Renal cortex interstitium (tissue), 11 donors: ENCODE results near the gene ENGASE. TPM values are rescaled to one million over a fixed set of nuclear protein-coding genes. Genes with fewer than 3 reads are reported as not detected.

Source experiments
- DNase-seq, 11 donors: peaks; one replicate each; pipeline ENCODE4 v3.0.0-alpha.2; 2013; ENCODE audit warnings: low read depth in 9 of 11, low spot score in 4 of 11; ENCODE audit errors: extremely low read depth in 1 of 11
- polyA plus RNA-seq, 3 donors: library from polyadenylated mRNA; unstranded; fragments of 120-200 nt; gene quantifications; one replicate each; pipeline ENCODE4 v1.2.1, GENCODE V29; 2013; ENCODE audit not compliant: insufficient read length in 3 of 3

ENGASE gene
- polyA plus RNA-seq, 3 donors = 14.6 to 29.0 (median 22.4) TPM

DNA sequence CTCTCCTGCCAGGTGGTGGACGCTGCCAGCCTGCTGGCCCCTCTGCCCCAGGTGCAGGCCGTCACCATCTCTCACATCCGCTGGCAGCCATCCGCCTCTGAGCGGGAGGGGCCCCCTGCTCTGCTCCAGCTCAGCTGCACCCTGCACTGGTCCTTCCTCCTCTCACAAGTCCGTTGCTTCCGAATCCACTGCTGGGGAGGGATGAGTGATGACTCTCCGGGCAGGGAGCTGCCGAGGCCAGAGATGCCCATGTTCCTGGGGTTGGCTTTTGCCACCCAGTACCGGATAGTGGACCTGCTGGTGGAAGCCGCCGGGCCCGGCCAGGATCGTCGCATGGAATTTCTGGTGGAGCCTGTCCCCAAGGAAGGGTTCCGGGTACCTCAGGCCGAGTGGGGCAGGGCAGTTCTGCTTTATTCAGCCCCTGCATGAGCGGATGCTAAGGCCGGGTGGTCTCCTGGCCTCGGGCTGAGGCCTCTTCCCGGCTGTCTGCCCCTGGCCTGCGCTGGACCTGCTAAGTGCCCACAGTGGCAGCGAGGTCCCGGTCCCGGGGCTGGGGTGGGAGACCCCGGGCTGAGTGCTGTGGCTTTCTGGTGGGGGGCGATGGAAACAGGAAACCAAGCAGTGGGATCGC is 11.4 kb downstream of the ENGASE start:
- DNase-seq = no peak

DNA sequence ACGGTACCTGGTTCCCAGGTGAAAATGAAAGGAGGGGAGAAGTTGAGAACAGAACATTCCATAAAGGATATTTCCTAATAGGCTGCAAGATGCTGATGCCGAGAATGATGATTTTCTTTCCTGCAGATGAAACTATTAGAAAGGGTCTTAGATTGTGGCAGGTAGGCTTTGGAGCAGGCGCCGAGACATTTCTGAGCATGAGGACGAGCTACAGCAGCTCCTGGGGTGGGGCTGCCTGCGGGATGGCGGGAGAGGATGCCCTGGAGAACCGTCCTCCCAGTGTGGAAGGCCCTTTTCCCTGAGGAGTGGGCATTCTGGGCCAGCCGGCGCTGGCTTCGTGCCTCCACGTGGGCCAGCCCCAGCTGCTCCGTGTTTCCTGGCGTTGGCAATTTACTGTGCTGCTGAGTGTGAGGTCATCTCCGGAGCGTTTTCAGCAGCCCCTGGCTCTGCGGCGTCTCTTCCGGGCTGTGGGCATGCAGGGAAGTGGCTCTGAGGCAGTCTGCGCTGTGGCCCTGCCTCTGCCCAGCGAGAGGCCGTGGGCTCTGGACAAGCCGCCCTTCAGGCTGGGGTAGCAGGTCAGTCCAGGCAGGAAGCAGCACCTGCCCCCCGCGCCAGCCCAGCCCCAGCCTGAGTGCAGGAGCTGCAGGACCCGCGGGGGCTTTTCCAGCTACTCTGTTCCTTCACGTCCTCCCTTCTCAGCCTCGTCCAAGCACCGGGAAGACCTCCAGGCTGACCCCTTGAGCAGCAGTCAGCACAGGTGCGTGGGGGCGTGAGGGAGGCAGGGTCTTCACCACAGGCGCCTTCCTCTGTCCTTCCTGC is 12.2 kb downstream of the ENGASE start:
- DNase-seq = no peak

DNA sequence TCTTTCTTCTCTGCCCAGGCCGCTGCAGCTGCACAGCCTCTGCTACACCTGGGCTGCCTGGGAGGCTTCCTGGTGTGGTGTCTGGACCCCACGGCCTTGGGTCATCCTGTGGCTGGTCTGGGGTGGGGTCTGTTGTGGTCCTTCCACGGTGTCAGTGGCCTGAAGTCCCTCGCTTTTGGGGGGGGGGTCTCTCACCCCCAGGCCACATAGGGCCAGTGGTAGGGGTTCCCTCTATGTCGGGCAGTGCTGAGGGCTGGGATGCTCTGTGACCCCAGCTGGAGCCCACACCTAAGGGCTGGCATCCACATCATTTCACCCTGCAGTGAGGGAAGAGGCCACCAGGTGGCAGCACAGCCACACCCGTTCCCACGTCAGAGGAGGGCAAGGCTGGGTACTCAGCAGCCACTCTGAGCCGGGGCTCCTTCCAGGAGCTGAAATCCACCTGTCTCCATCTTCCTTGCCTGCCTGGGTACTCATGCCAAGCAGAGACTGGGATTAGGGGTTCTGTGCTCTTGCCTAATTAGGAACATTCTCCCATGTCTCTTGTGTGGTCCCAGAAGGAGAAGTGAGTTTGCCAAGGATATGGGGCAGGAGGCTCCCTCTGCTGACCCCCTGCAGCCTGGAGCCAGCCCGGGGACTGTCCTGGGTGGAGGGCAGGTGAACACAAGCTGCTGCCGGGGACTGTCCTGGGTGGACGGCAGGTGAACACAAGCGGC is 13.0 kb downstream of the ENGASE start:
- peak in 8 of 11 donors; percentile 45 to 70 (median 62) for DNase-seq

DNA sequence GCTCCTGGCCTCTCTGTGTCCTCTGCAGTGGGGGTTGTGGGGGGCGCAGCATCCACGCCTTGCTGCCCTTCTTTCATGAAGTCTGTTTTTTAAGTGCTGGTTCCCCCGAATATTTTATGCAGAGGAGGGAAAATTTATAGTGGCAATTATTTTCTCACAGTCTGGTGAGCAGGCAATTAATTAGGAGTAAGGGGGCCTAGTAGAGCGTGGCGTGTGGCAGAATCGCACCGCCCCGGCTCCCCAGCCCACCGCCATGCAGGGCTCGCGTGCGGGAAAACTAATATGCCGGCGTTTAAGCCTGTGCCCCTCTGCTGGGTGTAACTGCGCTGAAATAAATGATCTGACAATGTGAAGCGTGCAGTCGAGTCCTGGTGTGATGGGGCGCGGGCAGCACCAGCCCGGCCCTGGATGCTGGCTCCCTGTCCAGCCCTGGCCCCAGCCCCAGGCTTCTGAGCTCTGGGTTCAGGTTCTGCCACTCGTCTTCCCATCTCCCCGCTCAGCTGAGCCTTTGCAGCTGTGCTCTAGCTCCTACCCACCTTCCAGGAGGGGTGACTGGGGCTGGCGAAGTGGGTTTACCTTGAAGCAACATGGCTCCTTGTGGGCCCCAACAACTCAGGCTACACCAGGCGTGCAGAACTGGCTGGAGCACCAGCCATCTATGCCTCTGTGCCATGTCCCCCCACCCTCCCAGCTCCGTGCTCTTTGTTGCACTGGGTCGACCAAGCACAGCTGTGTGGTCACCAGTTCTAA is 13.8 kb downstream of the ENGASE start:
- no peak for DNase-seq

DNA sequence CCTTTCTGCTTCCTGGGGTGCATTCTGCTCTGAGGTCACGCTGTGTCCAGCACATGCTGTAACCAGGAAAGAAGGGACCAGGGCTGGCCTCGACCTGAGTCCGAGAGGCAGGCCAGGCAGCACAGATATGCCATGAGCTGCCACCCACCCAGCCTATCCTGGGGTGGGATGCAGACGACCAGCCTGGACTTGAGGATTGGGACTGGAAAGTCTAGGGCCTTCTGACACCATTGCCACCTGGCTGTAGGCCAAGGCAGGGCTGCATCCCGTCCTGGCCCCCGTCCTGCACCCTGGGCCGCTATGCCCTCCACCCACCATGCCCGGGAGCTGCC is 14.3 kb downstream of the ENGASE start:
- no peak for DNase-seq

DNA sequence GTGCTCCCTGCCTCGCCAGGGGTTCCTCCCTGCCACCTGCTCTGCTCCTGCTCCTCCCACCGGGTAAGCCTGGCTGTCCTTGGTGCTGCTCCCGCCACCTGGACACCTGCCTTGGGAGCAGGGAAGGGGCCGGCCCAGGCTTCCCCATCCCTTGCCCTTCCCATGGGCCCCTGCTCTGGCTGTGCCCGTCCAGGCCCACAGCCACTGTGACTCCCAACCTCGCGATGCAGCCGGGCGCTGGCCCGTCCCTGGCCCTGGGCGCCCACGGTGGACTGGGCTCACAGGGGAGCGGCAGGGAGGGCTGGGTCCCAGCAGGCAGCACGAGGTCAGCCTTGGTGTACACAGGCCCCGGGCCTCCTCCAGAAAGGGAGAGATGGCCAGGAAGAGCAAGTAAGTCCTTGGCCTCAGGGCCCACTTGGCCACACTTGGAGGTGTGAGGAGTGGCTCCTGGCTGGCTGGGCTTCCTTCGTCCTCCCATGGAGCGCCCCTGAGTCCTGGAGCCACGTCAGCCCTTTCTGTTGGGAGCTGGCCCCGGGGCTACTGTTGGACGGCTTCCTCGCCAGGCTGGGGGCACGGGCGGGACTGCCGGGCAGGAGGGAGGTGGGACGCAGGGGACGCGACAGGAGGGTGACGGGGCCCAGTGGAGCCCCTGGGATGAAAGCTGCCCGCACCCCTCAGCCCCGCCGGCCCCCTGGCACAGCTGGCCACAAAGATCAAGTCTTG is 15.3 kb downstream of the ENGASE start:
- no peak for DNase-seq

DNA sequence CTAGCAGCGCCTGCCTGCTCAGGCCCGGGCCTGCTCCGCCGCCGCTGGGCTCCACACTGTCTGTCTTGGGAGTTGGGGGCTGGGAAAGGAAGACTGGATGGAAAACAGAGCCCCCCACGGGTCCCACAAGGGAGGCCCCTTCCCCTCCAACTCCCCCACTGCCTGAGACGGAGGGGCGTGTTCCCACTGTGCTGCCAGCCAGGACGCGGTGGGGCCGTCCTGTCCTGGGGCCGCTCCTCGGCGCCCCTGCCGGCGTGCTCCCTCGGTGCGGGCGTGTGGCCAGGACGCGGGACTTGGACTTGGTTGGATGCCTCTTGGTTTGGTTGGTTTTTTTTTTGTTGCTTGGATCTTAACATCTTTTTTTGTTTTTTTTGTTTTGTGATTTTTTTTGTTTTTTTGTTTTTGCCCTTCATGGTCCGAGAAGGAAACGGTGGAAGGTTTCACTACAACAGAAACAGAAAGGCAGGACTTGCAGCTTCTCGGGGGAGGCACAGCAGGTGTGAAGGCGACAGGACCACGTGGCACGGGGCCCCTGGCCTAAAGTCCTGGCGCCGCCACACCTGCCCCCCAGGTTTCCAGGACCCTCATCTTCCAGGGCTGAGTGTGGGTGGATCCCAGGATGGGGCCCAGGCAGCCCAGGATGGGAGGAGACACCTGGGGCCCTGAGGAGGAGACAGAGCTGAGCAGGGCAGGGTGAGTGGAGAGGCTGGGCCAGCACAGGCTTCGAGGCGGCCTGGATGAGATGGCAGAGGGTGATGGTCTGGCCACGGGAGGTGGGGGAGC is 16.0 kb downstream of the ENGASE start:
- peak in 2 of 11 donors; percentile 22 to 39 for DNase-seq

DNA sequence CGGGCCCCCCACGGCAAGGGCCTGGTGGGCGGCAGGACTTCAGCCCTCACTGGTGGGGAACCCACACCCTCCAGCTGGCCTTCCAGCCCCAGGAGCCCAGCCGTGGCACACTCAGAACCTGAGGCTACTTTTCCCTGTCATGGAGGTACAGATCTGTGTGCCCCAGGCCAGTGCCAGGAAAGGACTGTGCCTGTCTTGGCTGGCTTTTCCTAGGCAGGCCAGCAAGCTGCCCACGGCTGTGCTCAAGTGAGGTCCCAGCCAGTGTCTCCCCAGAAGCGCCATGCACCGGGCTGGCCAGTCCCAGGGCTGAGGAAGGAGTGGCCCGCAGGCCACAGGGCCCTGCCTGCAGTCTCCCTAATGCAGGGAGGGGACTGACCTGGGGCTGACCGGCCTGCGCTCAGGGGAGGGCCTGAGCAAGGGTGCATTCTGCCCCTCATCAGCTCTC is 16.6 kb downstream of the ENGASE start:
- DNase-seq = no peak

DNA sequence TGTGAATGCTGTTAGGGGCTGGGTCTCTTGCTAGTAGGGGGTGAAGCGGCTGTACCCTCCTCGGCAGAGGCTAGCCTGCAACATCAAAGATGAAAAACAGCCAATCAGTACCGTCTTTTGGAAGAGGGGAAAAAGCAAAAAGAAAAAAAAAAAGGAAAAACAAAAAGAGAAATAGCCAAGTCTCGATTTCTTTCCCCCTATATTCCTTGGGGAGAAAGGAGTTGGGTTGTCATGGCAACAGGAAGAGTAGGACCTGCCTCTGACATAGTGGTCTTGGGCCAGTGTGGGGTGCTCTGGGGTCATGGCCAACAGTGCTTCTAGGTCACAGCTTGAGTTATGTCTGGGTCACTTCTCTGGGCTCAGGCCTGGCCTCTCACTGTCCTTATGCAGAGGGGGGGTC is 17.9 kb downstream of the ENGASE start:
- no peak for DNase-seq

DNA sequence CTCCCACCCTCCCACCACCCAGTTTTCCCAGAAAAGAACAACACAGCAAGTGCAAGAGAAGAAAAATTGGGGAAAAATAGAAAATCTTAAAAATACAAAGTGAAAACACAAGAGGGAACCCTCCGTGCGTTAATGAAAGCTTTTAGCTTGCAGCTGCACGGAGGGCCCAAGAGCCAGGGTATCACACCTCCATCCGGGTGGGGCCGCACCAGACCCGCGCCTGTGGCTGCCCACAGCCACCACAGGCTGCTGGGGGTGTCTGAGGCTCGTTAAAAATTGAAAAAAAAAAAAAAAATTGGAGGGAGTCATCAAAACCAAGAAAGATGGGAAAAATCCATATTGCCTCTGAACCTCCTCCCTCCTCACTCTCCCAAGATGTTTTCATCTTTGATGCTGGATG is 18.6 kb downstream of the ENGASE start:
- no peak for DNase-seq

DNA sequence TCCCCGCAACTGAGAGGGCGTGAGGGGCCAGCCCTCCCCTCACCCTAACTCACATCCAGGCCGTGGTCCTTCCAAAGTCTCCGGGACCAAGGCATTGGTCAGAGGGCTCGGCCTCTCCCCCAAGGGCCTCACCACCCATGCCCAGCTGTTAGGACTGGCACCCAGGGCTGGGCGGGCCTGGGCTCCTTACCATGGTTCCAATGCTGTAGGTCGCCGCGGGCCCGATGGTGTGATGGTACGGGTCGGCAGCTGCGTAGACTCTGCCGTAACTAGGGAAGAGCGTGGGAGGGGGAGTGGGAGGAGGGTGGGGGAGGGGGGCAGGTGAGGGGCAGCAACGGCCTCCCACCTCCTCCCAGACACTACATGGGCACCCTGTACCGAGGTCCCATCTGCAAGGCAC is 19.6 kb downstream of the ENGASE start:
- DNase-seq = no peak

DNA sequence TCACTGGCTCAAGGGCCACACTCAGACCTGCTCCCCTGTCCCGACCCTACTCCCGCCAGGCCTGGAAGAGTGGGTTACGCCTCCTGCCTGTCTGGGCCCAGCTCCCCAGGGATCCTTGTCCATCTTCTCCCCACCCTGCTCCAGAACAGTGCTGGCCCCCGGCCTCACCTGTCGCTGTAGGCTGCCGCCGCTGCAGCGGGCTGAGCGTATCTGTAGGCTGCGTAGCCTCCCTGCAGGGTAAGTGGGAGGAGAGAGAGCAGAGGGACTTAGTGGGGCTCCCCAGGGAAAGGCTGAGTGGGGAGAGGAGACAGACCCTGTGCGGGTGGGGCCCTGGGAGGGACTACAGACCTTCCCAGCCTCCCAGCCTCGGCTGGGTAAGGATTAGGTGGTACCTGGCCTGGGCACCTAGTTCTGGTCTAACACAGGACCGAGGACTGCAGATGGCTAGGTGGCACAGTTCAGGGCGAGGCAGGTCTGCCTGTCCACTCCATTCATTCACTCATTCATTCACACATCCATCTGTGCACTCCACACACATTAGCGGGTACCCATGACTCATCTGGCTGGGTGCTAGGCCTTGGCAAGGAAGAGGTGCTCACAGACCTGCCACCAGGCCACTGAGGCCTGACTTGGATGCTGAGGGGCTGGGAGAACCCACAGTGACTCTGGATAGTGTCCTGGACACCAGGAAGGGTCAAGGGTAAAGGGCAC is 20.9 kb downstream of the ENGASE start:
- no peak for DNase-seq

DNA sequence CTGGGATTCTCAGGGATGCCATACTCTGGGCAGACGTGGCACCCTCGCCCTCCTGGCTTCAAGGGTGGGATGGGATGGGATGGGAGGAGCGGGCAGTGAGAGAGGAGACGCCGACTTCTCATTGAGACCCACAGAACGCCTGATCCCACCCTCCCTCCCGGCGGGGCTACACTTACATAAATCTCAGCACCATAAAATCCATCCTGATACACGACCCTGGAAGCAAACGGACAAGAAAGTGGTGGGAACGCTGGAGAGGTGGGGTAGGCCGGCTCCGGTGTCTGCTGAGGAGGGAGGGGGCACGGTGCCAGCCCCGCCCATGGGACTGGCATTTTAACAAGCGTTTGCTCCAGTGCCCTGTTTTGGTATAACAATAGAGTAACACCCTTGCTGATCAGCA is 21.9 kb downstream of the ENGASE start:
- no peak for DNase-seq

DNA sequence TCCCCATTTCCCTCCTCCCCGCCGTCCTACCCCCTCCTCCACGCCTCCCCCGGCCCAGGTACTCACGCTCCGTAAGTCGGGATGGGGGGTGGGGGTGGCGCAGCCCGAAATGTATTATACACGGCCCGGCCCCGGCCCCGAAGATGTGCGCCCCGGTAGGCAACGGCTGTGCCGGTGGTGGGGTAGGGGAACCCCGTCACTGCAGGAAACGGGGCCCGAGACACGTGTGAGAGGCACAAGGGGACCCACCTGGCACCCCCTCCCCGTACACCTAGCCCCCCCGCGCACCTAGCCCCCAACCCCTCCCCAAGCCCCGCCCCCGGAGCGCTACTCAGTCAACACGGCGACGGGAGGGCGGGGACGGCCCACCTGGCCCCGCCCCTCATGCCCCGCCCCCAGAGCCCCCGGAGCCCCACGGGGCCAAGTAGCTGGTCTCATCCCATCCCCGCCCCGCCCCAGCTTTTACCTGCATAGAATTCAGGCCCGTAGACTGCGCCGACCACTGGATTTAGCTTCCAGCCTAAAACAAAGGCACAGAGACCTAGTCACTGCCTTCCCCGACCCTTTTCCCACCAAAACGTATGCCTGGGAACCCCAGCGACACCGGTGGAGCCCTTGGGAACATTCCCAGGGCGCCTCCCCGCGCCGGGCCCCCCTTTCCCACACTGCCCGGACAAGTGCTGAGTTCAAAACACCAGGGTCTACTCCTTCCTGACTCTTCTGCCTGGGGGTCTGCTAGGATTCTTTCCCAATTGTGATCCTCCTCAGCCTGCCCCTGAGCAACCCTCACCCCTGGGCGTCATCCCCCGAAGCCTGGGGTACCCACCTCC is 22.8 kb downstream of the ENGASE start:
- DNase-seq = no peak

DNA sequence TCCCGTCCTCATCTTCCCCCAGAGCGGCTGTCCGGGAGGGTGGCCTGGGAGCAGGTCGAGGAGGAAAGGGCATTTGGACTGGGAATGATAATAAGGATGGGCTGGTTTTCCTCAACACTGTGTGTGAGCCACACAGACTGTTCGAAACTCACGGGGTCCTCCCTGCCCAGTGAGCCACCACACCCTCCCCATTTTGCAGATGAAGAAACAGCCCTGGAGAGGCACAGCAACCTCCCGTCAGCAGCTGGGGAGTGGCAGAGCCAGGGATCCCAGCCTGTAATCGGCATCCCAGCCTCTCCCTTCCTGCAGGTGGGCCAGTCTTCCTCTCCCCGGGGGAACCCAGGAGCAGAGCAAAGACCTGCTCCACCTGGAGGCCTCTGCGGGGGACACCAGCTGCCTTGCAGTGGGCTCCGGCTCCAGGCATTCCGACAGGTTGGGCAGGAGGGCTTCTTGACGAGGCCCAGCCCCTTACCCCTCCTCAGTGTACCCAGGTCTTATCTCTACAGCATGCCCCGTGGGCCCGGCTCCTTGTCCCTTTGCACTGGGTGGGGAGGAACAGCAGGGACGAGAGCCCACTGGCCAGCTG is 23.8 kb downstream of the ENGASE start:
- DNase-seq = no peak

DNA sequence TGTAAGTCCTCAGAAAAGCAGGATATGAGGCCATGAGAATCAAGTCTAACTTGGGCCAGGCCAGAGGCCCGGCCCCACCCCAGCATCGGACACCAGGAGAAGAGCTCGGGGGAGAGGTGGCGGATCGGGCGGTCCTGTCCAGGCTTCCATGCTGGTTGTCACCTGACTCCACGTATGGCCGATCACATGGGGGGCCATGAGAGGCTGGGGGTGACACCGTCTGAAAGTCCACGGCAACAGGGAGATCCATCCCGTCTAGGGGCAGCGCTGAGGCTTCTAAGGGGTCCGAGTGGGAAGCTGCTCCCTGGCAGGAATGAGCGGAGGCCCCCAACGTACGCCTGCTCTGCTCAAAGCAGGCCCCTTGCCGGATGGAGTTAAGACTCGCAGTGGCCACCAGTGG is 25.8 kb downstream of the ENGASE start:
- no peak for DNase-seq
